ENCODE results near the gene FOXE3. TPM values are rescaled to one million over a fixed set of nuclear protein-coding genes. Genes with fewer than 3 reads are reported as not detected.

Gene FOXE3
- total and polyA plus RNA-seq, 9 of the 15 experiments (the other 6 are each of a cell fraction or from before 2014, with no cell fraction given): not detected

DNA sequence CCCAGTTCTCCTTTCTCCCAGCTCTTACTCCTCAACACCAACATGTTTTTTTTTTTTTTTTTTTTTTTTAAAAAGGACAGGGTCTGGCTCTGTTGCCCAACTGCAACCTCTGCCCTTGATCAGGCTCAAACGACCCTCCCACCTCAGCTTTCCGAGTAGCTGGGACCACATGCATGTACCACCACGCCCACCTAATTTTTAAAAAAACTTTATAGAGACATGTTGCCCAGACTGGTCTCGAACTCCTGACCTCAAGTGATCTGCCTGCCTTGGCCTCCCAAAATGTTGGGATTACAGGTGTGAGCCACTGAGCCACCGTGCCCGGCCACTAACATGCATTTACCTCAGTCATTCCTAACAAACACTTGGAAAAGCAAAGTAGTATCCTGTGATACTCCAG is 31.1 kb upstream of the FOXE3 start:
- DNase-seq (ENCODE audit: extremely low read depth in 1 of 4, low spot score in 3 of 4) (no peak), ATAC-seq (no peak), FAIRE-seq (no peak)
- H3K36me3 ChIP-seq (ENCODE audit: control insufficient read depth, insufficient read depth, low read length): peaks cover 26% of the 10 kb centered on the region
- no peaks in the 10 kb centered on the region for H3K9me1 ChIP-seq (ENCODE audit: control insufficient read depth, insufficient read depth, low read length)
- TF ChIP-seq ZBTB40 (IDR thresholded peaks at IDR 0.05) (peak; percentile 71), ZBTB40 (CRISPR knock-in tag; IDR thresholded peaks at IDR 0.05) (no peak; the same call in 1 of the 2 replicates), FOXO4 (CRISPR knock-in tag; IDR thresholded peaks at IDR 0.05) (no peak), RBM34 (IDR thresholded peaks at IDR 0.05; ENCODE audit: borderline replicate concordance, insufficient read depth, low read length) (no peak), SNAPC5 (CRISPR knock-in tag; IDR thresholded peaks at IDR 0.05) (no peak)
- in situ Hi-C loops (cut with MboI) (no loop called here), intact Hi-C loops (cut with micrococcal nuclease) (loop anchor here (5.0 kb wide), 1 partner anchor 208 kb away; no protein-coding TSS in a partner anchor)
- H3K4me1 ChIP-seq (replicated peaks in 1 of 2; ENCODE audit: control insufficient read depth in 2 of 2, insufficient read depth in 2 of 2, low read length in 2 of 2): peaks cover 0 to 17% of the 10 kb centered on the region in 2 experiments; a peak in 3 of 5 replicates
- no peak overlapping the region for H3K4me2 ChIP-seq (ENCODE audit: insufficient read depth, low read length)
- BruUV-seq (replicated peaks): no TSS peak
- peaks cover 6% of the 10 kb centered on the region for H4K20me1 ChIP-seq (replicated peaks; ENCODE audit: control insufficient read depth, insufficient read depth, low read length)
- WGBS (ENCODE audit: insufficient coverage, low coverage, missing lambda C conversion rate): 86% methylated on average over 6 of the region's 6 CpGs
- no peak overlapping the region for H3K4me3 ChIP-seq
- H3K27me3 ChIP-seq (ENCODE audit: control insufficient read depth in 2 of 2, insufficient read depth in 2 of 2, low read length in 2 of 2): no peaks in the 10 kb centered on the region
- no peak overlapping the region for H3K9ac ChIP-seq (ENCODE audit: insufficient read depth in 1 of 2, low read depth in 2 of 2, low read length in 2 of 2)
- H3K79me2 ChIP-seq (ENCODE audit: control insufficient read depth, insufficient read depth, low read length): no peaks in the 10 kb centered on the region; the same call in 2 of the 3 replicates
- H3K9me3 ChIP-seq (replicated peaks; ENCODE audit: control insufficient read depth, insufficient read depth, low read depth, low read length): no peaks in the 10 kb centered on the region
- ChIA-PET POLR2A (interaction anchor here (2.5 kb wide), 1 partner anchor 11 kb away, joined by 5 read pairs; no protein-coding TSS in a partner anchor), CTCF (ENCODE audit: low intra/inter-chr PET ratio) (interaction anchor here (0.7 kb wide), 1 partner anchor 45 kb away, joined by 4 read pairs; no protein-coding TSS in a partner anchor)
- no peak overlapping the region for H2AFZ ChIP-seq (ENCODE audit: low read depth, low read length)
- no peak overlapping the region for H3K27ac ChIP-seq (ENCODE audit: extremely low read depth, low read depth, low read length)

All from K562 (cell line).